ENCODE results near the gene CELF4. TPM values are rescaled to one million over a fixed set of nuclear protein-coding genes. Genes with fewer than 3 reads are reported as not detected.
A peak's percentile ranks its signal among the peaks of the same experiment; 100 is the strongest.

The CELF4 gene
- total and polyA plus RNA-seq, 2 of the 4 experiments (the other 2 are of a cell fraction), result not detected

GRCh38 chr18:37393221-37393827, 172.3 kb downstream of the CELF4 start:
- CTCF ChIA-PET, result no interaction called here
- Histone ChIP-seq H3K27me3 (ENCODE audit: control insufficient read depth, insufficient read depth, low read length) (peaks cover 8% of the 10 kb centered on the region), H4K20me1 (ENCODE audit: insufficient read depth, low read length) (no peaks in the 10 kb centered on the region), H3K79me1 (ENCODE audit: low read depth in 1 of 2, low read length in 2 of 2) (no peaks in the 10 kb centered on the region), H3K14ac (replicated peaks; ENCODE audit: low read depth, low read length) (no peak overlapping the region; the same call in 1 of the 2 replicates), H3K4me1 (ENCODE audit: control insufficient read depth, insufficient read depth, low read length) (peaks cover 20% of the 10 kb centered on the region), H3K9me3 (ENCODE audit: control insufficient read depth, insufficient read depth, low read length) (peaks cover 9% of the 10 kb centered on the region; the same call in 1 of the 2 replicates), H4K8ac (ENCODE audit: low read depth in 2 of 2, low read length in 2 of 2) (no peak overlapping the region), H2AFZ (replicated peaks; ENCODE audit: low read length, poor library complexity) (peak overlapping the region; percentile 35), H3K9me1 (ENCODE audit: insufficient read depth, low read length) (peaks cover 3% of the 10 kb centered on the region; the same call in 1 of the 2 replicates), H4K5ac (ENCODE audit: low read depth, low read length) (no peak overlapping the region), H3K4me2 (ENCODE audit: low read depth, low read length) (no peak overlapping the region; the same call in 1 of the 2 replicates), H3K27ac (ENCODE audit: insufficient read depth, low read length) (no peak overlapping the region), H2AK9ac (replicated peaks; ENCODE audit: low read depth, low read length, poor library complexity) (no peak overlapping the region), H2AK5ac (ENCODE audit: low read depth, low read length) (0 out of 2 replicates have a peak overlapping the region, but pooled peaks have one; percentile 21), H4K91ac (ENCODE audit: insufficient read depth, low read depth, low read length) (no peak overlapping the region), H3K18ac (ENCODE audit: low read depth, low read length) (no peak overlapping the region), H3K23ac (ENCODE audit: low read depth, low read length) (no peak overlapping the region), H2BK120ac (ENCODE audit: low read depth, low read length) (no peak overlapping the region), H3K4me3 (ENCODE audit: insufficient read depth, low read depth, low read length) (no peak overlapping the region), H3K56ac (ENCODE audit: extremely low read depth, insufficient read depth, low read length) (no peak overlapping the region), H3K36me3 (ENCODE audit: control insufficient read depth, insufficient read depth, low read length) (no peaks in the 10 kb centered on the region), H2BK5ac (ENCODE audit: low read depth, low read length, poor library complexity, severe bottlenecking) (no peak overlapping the region), H2BK20ac (ENCODE audit: low read depth, low read length) (no peak overlapping the region), H3K4ac (ENCODE audit: low read depth, low read length) (no peak overlapping the region; the same call in 1 of the 2 replicates), H3K9ac (ENCODE audit: low read depth, low read length) (no peak overlapping the region), H2BK15ac (ENCODE audit: low read depth, low read length) (no peak overlapping the region)
- 20% methylated on average over 2 of the region's 6 CpGs; no CpG with 5 or more reads in 1 of the 2 experiments for WGBS, 2 experiments (ENCODE audit: extremely low coverage in 2 of 2, insufficient read length in 1 of 2)
- dilution Hi-C loops (cut with HindIII; ENCODE audit: low sequenced_read_pairs, unreplicated experiment), result no loop called here
- ATAC-seq (ENCODE audit: low read depth) (no peak), DNase-seq (no peak)
- POLR2A ChIA-PET (ENCODE audit: unreplicated experiment), result no interaction called here
- intact Hi-C loops (cut with micrococcal nuclease), result no loop called here
- in situ Hi-C loops (cut with MboI; ENCODE audit: low sequenced_read_pairs), result loop anchor here (10.0 kb wide), 1 partner anchor 51 kb away; no protein-coding TSS in a partner anchor
- no TSS peak for BruUV-seq (replicated peaks)
- TF ChIP-seq SMC3 (IDR thresholded peaks at IDR 0.05; ENCODE audit: low read depth, low read length), result no peak
- TF ChIP-seq MAZ (IDR thresholded peaks at IDR 0.05; ENCODE audit: borderline replicate concordance, low read depth, low read length), result no peak
- TF ChIP-seq CHD1 (IDR thresholded peaks at IDR 0.05; ENCODE audit: low read depth, low read length), result no peak
- TF ChIP-seq FOS (IDR thresholded peaks at IDR 0.05; ENCODE audit: low read depth, low read length), result no peak
- no peak for TF ChIP-seq CEBPB (IDR thresholded peaks at IDR 0.05; ENCODE audit: low read depth, low read length)
- TF ChIP-seq RCOR1 (IDR thresholded peaks at IDR 0.05; ENCODE audit: insufficient replicate concordance, low read length), result no peak
- no peak for TF ChIP-seq USF2 (IDR thresholded peaks at IDR 0.05; ENCODE audit: low read depth, low read length)
- TF ChIP-seq POLR2A (IDR thresholded peaks at IDR 0.05; ENCODE audit: low read depth, low read length), result no peak
- TF ChIP-seq NFE2L2 (IDR thresholded peaks at IDR 0.05; ENCODE audit: low read depth, low read length), result no peak
- no peak for TF ChIP-seq MAFK (IDR thresholded peaks at IDR 0.05; ENCODE audit: low read depth, low read length)
